WI38 (cell line): Measurements from ENCODE around the gene FTO.

ENCODE experiments used
- H3K4me3 ChIP-seq: 2 replicates; pipeline ENCODE4 v1.5.1; 2011; ENCODE audit warnings: low read depth, mild to moderate bottlenecking, control low read depth, low read length
- TF ChIP-seq, protein P1 (sequence below): IDR thresholded peaks from 2 replicates; pipeline ENCODE4 v1.5.1; 2012; ENCODE audit warnings: low read depth, mild to moderate bottlenecking, control low read depth, low read length

The FTO gene

DNA sequence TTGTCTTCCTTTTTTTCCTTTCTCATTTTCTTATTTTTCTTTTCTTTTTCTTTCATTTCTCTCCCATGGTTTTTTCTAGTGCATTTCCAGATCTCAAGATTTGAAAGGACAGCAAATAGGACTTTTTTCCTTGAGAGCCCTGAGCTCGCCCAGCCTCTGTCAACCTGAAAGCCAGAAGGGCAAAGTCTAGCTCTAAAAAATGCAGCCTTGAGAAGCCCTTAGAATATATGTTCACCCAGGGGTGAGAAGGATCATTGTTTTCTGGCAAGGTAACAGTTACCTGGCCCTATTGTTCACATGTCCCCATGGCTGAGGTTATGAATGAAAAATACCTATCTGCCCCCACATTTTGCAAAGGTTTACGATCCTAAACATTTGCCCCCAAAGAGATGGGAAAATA, 364.3 kb downstream of the FTO start:
- TF ChIP-seq, protein P1, sequence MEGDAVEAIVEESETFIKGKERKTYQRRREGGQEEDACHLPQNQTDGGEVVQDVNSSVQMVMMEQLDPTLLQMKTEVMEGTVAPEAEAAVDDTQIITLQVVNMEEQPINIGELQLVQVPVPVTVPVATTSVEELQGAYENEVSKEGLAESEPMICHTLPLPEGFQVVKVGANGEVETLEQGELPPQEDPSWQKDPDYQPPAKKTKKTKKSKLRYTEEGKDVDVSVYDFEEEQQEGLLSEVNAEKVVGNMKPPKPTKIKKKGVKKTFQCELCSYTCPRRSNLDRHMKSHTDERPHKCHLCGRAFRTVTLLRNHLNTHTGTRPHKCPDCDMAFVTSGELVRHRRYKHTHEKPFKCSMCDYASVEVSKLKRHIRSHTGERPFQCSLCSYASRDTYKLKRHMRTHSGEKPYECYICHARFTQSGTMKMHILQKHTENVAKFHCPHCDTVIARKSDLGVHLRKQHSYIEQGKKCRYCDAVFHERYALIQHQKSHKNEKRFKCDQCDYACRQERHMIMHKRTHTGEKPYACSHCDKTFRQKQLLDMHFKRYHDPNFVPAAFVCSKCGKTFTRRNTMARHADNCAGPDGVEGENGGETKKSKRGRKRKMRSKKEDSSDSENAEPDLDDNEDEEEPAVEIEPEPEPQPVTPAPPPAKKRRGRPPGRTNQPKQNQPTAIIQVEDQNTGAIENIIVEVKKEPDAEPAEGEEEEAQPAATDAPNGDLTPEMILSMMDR = no peak
- no peak overlapping the region for H3K4me3 ChIP-seq

DNA sequence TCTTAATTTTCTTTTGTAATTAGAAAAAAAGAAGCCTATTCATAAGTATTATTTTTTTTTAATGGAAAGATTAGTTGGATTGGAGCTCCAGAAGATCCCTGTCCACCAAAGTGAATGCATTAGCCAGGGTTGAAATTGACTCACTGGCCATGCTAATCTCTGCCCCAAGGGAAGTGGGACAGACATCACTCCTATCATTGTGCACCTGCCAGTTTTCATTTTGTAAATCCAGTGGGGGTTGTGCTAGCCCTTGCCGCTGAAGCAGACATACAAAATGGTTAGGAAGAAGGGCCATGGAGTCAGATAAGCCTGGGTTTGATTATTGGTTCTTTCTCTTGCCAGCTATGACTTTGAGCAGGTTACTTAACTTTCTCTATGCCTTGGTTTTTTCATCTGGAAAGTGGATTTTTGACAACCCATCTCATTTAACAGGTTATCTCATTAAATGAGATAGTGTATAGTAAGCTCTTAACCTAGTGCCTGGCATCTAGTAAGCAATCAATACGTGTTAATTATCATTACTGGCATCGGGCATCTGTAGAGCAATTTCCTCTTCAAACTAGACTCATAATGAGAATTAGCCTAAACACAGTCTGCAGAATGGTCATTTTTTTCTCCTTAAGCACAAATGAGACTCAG, 365.8 kb downstream of the FTO start:
- TF ChIP-seq, protein P1 = no peak
- no peak overlapping the region for H3K4me3 ChIP-seq

DNA sequence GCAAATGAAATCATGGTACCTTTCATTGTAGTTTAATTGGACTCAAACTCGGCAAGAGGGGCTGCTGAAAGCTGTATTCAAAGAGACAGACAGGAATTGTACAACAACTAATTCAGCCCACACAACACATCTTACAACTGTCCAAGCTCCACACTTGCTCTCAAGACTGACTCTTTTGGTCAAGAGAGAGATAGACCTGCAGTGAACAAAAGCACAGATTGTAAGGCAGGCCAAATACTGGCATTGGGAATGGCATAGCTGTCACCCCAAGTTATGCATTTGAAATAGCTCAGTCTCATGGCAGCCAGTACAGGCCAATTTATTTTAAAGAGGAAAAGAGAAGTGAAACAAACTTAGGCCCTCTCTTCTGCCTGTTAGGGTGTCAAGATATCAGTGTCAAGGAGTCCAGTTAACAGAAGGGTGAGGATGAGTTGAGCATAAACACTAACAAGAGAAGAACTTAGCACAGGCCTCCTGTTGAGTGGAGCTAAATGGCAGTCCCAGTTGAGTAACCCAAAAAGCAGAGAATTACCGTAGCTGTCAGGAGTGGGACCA, 366.9 kb downstream of the FTO start:
- H3K4me3 ChIP-seq = no peak overlapping the region
- TF ChIP-seq, protein P1 = no peak

DNA sequence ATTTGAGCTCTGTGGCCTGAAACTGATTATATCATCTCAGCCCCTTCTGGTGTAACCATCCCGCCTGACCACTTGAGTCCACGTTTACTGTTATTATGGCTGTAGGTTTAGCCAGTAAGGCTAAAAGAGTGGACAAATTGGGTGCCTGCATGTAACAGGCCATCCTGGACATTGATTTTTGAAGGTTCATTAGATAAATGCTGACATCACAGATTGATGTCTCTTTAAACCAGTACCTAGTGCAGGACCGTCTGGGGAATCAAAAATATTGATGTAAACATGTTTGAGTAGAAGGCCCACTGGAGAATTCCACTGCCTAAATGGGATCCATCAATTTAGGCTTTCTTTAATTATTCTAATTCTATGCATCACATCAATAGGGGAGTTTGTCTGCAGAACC, 367.6 kb downstream of the FTO start:
- no peak overlapping the region for H3K4me3 ChIP-seq
- TF ChIP-seq, protein P1 = no peak

DNA sequence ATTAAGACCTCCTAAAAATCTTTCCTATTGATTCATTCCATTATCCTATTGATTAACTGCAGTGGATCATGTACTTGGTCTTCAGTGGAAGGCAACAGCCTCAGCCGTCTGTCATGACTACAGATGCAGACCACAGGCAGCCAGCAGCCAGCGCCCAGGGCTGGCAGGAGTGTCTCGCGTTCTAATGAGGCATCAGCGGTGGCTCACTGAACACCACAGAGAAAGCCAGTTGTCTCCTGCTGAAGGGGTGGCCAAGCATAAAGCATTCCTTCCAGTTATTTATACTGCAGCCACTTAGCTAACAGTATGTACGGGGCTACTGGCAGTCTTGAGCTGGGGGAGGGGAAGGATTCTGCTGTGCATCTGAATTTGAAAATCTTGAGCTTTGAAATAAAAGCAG, 368.3 kb downstream of the FTO start:
- H3K4me3 ChIP-seq = no peak overlapping the region
- TF ChIP-seq, protein P1 = no peak

DNA sequence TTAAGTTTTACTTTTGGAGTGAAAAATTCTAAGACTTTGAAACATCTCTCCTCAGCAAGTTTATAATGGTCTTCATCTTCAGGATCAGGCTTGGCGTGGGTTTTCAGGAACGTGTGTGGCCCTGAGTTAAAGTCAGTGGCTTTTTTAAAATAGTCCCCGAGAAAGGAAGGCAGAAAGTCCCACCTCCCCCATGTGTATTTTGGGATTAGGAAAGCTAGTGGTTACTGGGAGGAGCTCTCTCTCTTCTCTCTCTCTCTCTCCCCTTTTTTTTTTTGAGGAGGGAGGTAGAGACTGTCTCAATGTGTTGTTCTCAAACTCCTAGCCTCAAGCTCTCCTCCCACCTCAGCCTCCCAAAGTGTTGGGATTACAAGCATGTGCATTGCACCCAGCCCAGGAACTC, 369.4 kb downstream of the FTO start:
- TF ChIP-seq, protein P1 = no peak
- no peak overlapping the region for H3K4me3 ChIP-seq

DNA sequence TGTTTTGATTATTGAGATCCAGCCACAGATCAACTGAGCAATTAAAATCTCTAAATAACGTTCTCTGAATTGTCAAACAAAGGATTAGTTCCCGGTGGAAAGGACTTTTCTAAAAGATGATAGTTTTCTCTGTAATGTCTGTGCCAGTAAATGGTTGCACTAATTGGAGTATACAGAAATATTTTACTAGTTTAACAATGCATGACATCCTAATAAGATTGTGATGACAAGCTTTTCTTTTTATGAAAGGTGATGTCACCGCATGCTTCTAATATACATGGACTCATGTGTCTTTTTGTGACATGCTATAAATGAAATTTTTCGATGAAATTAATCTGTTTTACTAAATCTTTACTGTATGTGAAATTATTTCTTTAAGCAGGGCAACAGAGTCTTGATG, 371.5 kb downstream of the FTO start:
- no peak overlapping the region for H3K4me3 ChIP-seq
- TF ChIP-seq, protein P1 = no peak
